DMS 273 treated with DMSO at 0.1 percent for 48 hours (cell line): Measurements from ENCODE around the gene RASGRP1.
A peak's percentile ranks its signal among the peaks of the same experiment; 100 is the strongest.

Source experiments
- DNase-seq: peaks from one replicate; lab custom pipeline; 2025; lab: John Stamatoyannopoulos, UW

RASGRP1 gene

DNA sequence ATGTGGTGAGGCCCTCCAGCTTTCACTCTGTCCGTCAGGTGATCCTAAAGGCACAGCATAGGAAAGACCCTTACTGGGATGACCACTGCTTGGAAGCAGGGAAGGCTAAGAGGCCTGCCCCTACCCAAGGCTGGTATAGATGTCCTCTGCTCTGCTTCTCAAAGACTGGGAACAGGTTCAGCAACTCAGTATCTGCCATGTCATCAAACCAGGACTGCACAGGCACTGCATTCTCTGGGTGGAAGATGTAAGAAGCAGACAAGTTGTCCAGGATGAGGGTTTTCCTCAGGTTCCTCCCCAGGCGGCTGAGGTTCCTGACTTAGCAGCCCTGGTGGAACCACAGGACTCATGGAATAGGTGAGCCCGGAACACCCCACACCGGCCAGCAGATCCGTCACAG is 106.0 kb downstream of the RASGRP1 start:
- DNase-seq, result no peak

DNA sequence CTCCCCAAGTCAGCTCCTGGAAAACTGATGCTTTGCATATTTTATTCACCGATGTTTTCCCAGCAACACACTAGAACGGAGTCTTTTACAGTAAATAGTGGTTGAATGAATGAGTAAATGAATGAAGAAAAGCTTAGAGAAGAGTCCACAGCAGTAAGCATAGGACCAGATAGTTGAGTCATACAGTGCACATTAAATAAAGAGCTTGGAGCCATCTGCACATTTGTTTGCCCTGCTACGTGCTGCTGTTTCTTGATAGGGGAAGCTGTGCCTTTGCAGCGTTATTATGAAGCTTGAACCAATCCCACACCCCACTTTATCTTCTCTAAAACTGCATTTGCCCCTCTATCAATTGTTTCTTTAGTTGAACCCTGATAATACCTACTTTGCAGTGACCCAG is 109.5 kb downstream of the RASGRP1 start:
- no peak for DNase-seq

GRCh38 chr15:38454696-38455090 is 109.9 kb downstream of the RASGRP1 start:
- DNase-seq, result no peak

- peak; percentile 62 for DNase-seq
These were observed 110.5 kb downstream of the RASGRP1 start, which contains the start of gene FAM98B for GRCh38 chr15:38453971-38454695. Gene FAM98B, plus strand, starts transcription at chr15:38454127. Its CDS starts 35 bp downstream, at chr15:38454162.

GRCh38 chr15:38441130-38441519 is 123.5 kb downstream of the RASGRP1 start:
- DNase-seq, result no peak

GRCh38 chr15:38440353-38441129 is 124.1 kb downstream of the RASGRP1 start:
- DNase-seq, result peak; percentile 25
